Dermis microvascular lymphatic vessel endothelial cell (primary cell): Measurements from ENCODE around the gene SHF. TPM values are rescaled to one million over a fixed set of nuclear protein-coding genes. Genes with fewer than 3 reads are reported as not detected.

ENCODE experiments used
- DNase-seq, 2 donors: peaks; one replicate each; pipeline versions ENCODE4 v3.0.0 to v3.0.0-alpha.2; 2010; ENCODE audit warnings: low read depth in 2 of 2
- total RNA-seq: library from RNA; depleted of rRNA; stranded (reverse); fragments of >200 nt; gene quantifications from 2 replicates; pipeline ENCODE4 v1.2.1, GENCODE V29; 2014

Gene SHF
- total RNA-seq, 1 donor from 2014 or later = 3.1 TPM

DNA sequence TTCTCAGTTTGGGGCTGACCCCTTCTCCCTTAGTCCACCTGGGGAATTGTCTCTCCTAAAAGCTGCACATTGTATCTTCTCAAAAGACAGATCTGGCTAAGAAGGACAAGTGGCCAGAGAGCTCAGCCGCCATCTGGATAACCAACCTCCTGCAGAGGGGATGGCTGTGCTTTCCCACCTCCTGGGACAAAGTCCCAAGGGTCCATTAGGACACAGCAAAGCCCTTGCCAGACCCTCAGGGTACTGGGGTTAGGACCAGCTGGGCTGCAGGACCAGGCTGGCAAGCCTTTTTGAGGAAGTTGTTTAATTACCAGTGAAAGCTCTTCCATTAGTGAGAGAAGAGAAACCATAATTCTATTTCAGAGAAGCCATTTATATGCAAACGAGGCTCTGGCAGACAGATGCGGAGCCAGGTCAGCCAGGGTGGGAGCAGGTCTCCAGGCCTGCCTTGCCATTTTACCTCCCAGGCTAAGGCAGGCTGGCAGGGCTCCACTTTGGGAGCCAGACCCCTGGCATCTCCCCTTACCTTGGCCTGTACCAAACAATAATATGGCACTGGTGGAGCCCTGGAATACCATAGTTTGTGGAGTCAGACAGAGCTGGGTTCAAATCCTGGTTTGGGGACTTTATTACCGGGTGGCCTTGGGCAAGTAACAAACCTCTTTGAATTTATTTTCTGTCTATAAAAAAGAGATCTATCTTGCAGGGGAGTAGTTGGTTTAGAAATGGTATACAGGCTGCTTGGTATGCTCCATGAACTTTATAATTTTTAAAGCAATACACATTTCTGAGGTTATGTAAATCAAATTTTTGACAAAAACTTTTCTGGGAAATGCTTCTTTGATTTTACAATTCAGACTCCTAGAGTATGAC, 17.9 kb downstream of the SHF start:
- DNase-seq = no peak

DNA sequence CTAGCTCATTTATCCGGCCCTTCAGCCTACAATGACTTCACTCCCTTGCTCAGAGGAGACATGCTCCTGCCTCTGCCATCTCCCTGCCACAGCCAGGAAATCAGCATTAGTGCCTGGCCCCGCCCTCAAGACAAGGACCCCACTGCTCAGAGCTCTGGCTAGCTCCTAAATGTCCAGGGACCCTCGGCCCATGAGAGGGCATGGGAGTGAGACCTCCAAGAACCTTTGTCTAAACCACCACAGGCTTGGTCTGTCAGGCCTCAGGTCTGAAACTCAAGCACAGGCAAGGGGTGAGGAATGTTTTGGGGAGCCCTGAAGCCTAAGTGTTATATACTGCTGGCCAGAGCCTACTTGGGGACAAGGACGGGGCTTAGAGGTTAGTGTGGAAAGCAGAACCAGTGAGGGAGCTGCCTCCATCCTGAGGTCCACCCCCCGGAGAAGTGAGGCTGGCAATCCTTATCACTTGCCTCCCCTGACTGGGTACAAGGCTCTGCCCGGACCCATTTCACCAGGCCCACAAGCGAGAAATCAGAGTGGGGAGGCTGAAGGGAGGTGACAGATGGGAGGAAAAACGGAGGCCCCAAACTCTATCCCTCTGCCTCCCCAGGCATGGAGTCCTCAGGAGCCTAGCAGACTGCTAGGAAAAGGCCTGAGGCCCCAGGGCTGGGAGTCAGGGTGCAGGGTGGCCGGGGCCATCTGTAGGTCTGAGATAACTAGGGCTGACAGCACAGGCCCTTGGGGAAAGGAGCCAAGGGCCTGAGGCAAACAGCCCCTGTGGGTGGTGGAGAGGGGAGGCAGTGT, 18.8 kb downstream of the SHF start:
- DNase-seq = no peak

DNA sequence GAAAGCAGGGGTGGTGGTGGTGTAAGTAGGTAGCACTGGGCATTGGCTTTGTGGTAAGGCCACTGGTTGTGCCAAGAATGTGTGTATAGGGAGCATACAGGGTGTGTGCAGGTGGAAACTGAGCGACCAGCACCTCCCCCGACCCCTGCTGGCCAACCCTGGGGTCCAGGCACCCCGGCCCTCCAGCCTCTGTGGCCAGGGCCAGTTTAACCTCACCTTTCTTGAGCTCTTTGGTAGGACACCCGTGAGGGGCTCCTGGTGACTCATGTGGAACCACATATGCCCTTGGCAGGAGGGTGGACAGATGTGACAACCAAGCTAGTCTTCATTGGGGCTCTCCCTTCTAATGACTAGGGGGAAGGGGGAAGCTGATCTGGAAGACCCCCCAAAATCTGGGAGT, 19.5 kb downstream of the SHF start:
- no peak for DNase-seq

DNA sequence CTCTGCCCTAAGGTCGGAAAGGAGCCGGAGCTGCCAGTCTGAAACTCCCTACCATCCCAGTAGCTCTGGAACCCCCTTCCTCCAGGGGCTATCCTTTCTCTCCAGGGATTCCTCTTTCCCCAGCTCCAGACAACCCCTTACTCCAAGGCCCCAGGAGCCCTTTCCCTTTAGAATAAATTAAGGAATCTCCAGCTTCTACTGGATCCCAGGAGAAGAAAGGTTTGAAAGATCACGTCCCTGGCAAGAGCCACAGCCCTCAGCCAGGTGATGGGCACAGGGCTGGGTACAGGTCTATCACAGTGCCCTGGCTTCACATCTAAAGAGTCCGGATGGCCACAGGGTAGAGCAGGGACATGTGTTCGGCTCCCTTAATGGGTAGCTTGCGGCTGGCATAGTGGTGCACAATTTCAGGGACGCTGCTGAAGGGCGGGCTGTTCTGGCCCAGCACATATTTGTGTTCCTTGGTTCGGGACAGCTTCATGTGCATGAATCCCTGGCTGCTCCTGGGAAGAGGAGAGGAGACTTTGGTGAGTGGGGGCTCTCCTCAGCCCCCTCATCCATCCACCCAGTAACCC, 20.0 kb downstream of the SHF start:
- no peak for DNase-seq

DNA sequence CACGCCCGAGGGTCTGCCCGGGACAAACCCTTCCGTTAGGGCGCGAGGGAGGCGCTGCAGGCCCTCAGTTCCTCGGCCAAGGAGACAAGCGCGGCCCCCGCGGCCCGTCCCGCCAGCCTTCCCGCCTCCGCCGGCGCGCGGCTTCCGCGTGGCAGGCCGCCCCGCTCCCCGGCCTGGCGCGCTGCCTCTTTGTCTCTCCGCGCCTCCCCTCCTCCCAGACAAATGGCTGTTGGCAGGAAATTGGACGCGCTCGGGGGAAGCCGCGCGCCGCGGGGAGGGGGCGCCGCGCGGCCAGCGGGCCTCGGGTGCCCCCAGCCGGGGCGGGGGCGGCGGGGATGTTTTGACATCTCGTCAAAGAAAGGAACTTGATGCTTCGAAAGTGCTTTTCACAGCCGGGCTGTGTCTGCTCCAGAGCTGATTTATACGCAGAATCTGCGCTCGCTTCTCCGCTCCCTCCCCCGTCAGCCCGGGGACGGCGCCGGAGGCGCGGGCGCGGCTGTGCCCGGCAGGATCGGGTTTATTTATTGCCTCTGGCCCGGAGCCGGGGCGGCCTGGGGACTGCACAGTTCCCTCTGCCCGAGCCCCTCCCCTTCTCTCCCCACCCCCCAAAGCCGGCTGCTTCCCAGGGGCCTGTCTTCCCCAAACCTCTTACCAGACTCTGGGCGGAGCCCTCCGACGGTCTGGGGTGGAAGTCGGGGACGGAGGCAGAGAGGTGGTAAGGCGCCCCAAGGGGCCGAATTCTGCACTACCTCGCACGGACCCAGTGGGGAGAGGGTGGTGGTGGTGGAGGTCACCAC, 20.7 kb downstream of the SHF start:
- DNase-seq = peak; percentile 33 to 83

DNA sequence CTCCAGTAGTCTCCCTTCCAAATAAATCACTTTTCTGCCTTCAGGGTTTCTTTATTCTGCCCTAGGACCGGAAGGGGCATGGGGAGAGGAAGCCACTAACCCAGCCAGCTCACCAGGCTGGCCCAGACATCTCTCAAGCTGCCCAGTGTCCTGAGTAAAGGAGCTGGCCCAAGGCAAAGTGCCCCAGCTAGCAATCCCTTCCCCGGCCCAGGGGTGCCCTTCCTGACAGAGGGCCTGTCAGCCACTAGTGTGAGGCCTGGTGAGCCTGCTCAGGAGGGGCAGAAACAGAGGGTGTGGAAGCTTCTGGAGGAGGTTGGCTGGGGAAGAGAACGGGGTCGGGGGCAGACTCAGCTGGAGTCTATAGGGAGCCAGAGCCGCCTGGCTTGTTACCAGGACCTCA, 22.2 kb downstream of the SHF start:
- DNase-seq = no peak

DNA sequence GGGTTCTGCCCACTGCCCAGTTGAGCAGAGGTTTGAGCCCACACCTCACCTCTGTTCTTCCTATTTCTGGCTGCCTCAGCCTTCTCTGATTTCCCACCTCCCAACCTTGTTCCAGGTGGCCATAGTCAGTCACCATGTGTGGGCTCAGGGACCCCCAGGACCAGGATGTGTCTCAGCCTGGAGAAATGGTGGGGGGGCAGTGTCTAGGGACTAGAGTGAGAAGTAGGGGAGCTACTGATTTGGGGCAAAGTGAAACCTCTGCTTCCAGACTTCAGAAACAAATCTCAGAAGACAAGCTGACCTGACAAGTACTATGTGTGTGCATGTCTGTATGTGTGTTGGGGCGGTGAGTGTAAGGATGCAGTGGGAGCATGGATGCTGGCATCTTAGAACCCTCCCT, 22.9 kb downstream of the SHF start:
- no peak for DNase-seq

DNA sequence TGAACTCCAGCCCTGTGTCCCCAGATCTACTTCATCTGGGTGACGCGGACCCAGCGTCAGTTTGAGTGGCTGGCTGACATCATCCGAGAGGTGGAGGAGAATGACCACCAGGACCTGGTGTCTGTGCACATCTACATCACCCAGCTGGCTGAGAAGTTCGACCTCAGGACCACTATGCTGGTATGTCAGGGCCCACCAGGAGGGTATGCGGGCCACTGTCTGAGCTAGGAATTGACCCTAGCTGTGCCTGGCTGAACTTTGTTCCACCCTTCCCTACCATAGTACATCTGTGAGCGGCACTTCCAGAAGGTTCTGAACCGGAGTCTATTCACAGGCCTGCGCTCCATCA, 24.3 kb downstream of the SHF start:
- no peak for DNase-seq

DNA sequence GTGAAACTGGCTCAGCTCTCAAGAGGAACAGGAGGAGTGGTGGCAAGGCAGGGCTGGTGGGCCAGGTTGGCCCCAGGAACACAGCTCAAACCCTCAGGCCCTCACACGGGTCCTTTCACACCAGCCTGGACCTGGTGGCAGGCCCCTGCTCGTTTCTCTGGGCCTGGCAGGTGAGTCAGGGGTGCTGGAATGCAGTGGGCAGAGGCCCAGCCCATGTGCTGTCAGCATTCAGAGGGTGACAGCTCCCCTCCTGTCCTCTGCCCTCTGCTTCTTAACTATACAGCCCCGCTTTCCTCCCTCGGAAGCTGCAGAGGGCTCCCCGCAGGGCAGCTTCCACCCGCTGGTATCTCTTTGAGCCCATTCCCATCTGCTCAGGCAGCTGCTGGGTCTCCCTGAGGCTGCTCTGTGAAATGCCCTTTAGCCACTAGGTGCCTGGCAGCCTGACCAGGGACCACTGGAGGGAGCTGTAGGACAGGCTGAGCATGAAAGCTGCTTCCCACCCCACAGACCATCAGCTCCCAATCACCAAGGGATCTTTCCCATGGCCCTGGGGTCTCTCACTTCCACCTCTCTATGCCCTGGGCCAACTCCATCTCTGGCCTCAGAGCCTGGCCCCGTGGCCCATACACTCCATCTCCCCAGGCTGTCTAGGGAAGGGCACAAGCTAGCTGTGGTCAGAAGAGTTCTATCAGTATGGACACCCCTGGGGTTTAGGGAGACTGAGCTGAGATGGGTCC, 24.8 kb downstream of the SHF start:
- peak; percentile 73 to 83 for DNase-seq

DNA sequence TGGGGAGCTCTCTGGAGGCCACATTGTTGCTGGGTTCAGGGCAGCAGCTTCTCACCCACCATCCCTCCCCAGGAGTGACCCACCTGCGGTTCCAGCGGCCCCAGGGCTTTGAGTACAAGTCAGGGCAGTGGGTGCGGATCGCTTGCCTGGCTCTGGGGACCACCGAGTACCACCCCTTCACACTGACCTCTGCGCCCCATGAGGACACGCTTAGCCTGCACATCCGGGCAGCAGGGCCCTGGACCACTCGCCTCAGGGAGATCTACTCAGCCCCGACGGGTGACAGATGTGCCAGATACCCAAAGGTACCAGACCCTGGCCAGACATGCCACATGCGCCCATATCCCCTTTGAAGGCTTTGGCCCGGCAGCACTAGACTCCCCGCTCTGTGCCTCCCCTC, 26.1 kb downstream of the SHF start:
- DNase-seq = no peak

DNA sequence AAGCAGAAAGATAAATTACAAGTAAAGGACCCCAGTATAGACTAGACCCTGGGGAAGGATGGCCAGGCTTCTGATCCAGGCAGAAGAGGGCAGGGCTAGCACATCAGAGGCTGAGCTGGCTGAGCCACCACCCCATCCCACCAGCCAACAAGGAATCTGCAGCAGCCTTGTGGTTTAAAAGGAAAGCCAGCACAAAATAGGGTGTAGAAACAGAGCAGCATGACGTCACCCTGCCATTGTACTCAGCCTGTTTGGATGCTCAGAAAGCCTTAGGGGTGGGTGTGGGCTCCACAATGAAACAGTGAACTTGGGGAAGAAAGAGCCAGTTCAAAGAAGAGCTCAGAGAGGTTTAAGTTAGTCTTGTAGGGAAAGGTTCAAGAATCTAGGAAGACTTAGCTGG, 29.8 kb downstream of the SHF start:
- DNase-seq = no peak

DNA sequence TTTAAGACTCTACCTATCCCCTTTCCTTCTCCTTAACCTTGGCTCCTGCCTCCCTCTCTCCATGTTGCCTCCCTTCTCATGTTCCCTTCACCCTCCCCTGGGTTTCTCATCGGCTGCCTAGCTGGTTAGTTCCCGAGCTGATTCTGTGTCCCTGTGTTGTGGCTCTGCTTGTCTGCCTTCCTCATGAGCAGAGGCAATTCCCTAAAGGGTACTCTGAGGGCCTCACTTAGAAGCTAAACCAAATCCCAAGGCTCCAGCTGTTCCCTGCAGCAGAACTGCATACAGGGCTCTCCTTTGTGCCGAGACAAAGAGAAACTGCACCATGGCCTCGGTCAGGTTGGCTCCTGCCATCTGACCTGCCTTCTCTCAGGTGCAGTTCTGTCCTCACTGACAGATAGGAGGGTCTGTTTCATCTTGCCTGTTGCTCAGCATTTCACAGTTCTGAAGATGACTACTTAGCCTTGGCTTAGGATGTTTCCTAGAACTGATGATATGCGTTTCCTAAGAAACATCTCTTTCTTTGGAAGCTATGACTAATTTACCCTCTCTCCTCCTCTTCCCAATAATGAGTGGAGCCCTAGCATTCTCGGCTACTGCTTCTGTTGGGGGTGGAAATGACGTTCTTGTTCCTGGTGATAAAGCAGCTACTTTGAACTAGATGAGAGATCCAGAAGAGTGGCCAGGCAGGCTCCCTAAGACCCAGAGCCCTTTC, 30.9 kb downstream of the SHF start:
- no peak for DNase-seq

DNA sequence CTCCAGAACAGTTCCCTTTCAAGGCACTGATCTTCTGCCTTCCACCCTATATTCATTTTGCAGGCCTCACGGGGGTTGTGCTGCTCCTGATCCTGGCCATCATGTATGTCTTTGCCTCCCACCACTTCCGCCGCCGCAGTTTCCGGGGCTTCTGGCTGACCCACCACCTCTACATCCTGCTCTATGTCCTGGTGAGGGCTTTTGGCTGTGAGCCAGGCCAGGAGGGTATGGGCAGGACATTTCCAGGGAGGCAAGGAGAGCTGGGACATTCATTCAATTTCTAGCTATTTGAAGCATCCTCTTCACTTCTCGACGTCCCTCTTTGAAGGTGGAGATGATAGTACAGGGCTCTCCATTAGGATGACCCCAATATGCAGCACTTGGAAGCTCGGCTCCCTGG, 32.0 kb downstream of the SHF start:
- no peak for DNase-seq

DNA sequence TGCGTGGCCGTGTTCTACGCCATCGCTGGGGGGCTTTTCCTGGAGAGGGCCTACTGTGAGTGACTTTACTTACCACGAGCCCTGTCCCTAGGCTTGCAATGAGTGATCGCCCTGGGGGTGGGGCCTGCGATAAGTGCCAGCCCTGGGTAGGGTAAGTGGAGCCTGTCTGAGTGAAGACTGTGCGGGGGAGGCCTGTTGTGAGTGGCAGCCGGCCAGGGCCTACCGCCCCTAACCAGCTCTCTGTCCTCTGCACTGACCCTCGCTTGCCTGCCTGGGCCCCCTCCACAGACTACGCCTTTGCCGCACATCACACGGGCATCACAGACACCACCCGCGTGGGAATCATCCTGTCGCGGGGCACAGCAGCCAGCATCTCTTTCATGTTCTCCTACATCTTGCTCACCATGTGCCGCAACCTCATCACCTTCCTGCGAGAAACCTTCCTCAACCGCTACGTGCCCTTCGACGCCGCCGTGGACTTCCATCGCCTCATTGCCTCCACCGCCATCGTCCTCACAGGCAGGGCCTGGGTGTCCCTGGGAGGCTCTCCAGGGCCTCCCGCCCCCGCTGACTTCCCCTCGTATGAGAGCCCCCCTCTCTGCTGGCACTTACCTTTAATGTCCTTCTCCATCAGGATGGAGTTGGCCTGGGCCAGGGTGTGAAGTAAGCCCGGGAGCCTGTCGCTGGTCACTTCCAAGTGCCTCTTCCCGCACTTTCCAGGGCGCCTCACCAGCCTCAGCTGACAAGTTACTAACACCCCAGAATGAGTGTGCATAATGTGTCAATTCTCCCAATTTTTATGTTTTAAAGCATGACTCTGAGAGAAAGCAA, 35.6 kb downstream of the SHF start:
- DNase-seq = no peak

DNA sequence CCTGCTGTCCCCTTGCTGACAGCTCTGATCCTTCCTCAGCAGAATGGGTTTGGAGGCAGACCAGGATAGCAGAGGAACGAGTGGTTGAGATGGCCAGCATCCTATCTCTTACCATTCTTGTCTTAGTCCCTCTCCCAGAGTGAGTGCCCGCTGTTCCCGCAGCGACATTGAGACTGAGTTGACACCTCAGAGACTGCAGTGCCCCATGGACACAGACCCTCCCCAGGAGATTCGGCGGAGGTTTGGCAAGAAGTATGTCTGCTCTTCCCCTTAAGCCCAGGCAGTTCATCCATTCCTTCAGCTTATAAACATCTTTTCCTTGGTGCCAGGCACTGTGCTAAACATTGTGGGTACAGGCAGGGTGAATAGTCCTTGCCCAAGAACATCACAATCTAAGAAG, 36.8 kb downstream of the SHF start:
- no peak for DNase-seq

DNA sequence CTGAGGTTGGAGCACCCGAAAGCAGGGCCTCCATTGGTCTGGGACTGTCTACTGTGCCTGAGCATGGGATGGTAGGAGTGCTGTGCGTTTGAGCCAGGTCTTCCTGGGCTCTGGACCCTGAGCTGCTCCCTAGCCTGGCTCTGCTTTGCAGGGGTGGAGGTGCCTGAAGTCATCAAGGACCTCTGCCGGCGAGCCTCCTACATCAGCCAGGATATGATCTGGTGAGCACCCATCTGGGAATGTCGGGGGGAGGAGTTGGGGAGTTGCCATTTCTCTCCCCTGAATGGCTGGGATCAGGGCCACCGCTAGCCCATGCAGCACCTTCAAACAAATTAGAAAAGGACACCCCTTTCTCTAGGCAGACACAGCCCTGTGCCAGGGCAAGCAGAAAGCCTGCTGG, 37.3 kb downstream of the SHF start:
- no peak for DNase-seq

DNA sequence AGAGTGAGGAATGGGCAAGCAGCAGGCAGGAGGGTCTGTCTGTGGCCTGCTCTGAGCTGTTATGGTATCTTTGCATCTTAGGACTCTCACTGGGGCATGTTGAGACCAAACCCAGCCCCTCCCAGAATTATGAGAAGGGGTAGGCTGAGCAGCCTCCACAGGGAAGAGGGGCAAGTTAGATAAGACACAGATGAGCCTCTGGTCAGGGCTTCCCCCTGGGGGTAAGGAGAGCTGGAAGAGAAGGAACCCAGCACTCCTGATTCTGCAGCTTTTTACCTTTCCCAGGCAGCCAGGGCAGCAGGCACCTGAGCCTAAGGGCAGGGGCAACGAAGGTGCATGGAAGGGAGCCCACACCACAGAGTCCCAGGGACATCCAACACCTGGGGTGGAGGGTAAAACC, 38.7 kb downstream of the SHF start:
- DNase-seq = no peak

DNA sequence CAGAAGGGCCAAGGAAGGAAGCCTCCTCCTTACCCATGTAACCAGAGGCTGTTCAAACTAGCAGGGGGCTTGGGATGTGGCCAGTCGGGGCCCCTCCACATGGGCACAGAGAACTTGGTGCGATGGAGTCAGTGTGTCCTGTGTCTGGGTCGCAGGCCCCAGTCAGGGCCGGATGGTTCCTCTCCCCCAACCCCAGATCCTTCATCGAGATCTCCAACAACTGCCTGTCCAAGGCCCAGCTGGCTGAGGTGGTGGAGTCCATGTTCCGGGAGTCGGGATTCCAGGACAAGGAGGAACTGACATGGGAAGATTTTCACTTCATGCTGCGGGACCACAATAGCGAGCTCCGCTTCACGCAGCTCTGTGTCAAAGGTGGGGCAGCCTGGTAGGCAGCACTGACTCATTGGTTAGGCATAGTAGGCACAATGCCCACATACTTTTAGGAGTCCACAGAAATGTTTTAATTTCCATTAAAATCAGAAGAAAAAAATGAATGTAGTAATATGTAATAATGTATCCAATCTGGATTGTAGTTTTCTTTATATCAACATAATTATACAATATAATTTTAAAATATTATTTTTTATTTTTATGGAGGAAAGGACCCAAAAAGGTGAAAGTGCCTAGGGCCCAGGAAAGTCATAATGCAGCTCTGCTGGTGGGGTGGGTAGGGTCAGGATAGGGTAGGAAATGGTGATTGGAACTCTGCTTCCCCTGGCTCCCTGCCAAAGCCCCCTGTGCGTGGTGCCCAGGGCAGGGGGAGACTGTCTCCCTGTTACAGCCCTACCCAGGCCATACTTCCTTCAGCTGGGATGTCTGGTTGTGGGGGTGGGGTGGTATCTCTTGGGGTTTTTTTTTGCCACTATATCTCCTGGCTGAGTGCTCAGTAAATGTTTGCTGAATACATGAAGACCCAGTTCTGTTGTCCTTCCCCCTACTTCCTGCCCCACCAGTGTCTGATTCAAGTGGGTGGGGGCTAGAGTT, 39.4 kb downstream of the SHF start:
- DNase-seq = no peak
